Superior temporal gyrus (tissue), 1 donor: ENCODE measurements around the gene DHRSX.
"Not testable (repeated sequence)": the region's sequence is repeated elsewhere in the genome, so short reads cannot be mapped to it uniquely, and the experiment has no call there.

Source experiments
- DNase-seq: peaks from one replicate; pipeline ENCODE4 v3.0.0-alpha.2; 2016; ENCODE audit errors: extremely low spot score

DHRSX gene

GRCh38 chrX:2474963-2475726 lies 25.6 kb downstream of the DHRSX start:
- DNase-seq: no peak

DNA sequence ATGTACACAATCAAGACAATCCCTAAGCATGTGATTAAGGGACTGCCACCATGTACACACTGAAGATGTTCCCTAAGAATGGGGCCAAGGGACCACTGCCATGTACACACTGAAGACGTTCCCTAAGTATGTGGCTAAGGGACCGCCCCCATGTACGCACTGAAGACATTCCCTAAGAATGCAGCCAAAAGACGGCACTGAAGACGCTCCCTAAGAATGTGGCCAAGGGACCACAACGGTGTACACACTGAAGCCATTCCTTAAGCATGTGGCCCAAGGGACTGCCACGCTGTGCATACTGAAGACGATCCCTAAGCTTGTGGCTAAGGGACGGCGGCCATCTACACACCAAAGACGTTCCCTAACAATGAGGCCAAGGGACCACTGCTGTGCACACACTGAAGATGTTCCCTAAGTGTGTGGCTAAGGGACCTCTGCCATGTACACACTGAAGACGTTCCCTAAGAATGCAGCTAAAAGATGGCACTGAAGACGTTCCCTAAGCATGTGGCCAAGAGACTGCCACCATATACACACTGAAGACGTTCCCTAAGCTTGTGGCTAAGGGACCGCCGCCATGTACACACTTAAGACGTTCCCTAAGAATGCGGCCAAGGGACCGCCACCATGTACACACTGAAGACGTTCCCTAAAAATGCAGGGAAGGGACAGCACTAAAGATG lies 26.4 kb downstream of the DHRSX start:
- DNase-seq: no peak

- DNase-seq: not testable (repeated sequence)
Measured at GRCh38 chrX:2473064-2473463, 27.7 kb downstream of the DHRSX start.

DNA sequence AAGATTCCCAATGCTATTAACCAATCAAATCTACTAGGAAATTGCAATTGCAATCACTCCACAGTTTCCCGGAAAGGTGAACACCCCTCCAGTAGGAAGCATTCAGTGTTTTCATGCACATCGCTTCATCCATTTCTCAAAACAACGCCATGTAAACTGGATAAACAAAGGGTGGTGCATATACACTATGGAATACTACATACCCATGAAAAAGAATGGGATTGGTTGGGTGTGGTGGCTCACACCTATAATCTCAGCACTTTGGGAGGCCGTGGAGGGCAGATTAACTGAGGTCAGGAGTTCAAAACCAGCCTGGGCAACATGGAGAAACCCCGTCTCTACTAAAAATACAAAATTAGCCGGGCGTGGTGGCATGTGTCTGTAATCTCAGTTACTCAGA lies 29.1 kb downstream of the DHRSX start:
- DNase-seq: no peak

- not testable (repeated sequence) for DNase-seq
Measured at GRCh38 chrX:2471126-2471525, 29.6 kb downstream of the DHRSX start.

- not testable (repeated sequence) for DNase-seq
Measured at GRCh38 chrX:2469852-2470251, 30.9 kb downstream of the DHRSX start.

- DNase-seq: no peak
Measured at GRCh38 chrX:2469196-2469685, 31.5 kb downstream of the DHRSX start.

DNA sequence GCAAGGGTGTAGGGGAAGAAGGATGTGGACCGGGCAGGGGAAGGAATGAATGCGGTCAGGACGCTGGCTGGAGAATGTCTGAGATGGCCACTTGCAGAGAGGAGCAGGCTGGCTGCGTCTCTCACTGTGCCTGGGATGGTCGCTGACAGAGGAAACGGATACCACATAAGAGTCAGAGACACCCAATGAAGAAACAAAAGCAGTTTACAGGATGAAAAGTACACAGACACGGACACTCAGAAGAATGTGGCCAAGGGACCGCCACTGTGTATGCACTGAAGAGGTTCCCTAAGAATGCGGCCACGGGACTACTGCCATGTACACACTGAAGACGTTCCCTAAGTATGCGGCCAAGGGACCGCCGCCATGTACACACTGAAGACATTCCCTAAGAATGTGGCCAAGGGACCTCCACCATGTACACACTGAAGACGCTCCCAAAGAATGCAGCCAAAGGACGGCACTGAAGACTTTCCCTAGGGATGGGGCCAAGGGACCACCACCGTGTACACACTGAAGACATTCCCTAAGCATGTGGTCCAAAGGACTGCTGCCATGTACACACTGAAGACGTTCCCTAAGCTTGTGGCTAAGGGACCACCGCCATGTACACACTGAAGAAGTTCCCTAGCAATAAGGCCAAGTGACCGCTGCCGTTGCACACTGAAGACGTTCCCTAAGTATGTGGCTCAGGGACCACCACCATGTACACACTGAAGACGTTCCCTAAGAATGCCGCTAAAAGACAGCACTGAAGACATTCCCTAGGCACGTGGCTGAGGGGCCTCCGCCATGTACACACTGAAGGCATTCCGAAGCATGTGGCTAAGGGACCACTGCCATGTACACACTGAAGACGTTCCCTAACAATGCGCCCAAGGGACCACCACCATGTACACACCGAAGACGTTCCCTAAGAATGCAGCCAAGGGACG lies 32.2 kb downstream of the DHRSX start:
- no peak for DNase-seq

GRCh38 chrX:2466876-2467656 lies 33.7 kb downstream of the DHRSX start:
- DNase-seq: no peak

GRCh38 chrX:2464677-2465166 lies 36.1 kb downstream of the DHRSX start:
- no peak for DNase-seq

DNA sequence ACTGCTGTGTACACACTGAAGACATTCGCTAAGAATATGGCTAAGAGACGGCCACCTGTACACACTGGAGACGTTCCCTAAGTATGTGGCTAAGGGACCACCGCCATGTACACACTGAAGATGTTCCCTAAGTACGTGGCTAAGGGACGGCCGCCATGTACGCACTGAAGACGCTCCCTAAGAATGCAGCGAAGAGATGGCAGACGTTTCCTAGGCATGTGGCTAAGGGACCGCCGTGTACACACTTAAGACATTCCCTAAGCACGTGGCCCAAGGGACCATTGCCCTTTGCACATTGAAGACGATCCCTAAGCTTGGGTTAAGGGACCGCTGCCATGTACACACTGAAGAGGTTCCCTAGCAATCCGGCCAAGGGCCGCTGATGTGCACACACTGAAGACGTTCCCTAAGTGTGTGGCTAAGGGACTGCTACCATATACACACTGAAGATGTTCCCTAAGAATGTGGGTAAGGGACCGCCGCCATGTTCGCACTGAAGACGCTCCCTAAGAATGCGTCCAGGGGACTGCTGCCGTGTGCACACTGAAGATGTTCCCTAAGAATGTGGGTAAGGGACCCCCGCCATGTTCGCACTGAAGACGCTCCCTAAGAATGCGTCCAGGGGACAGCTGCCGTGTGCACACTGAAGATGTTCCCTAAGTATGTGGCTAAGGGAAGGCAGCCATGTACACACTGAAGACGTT lies 36.7 kb downstream of the DHRSX start:
- DNase-seq: no peak

GRCh38 chrX:2463481-2463880 lies 37.3 kb downstream of the DHRSX start:
- DNase-seq: not testable (repeated sequence)

DNA sequence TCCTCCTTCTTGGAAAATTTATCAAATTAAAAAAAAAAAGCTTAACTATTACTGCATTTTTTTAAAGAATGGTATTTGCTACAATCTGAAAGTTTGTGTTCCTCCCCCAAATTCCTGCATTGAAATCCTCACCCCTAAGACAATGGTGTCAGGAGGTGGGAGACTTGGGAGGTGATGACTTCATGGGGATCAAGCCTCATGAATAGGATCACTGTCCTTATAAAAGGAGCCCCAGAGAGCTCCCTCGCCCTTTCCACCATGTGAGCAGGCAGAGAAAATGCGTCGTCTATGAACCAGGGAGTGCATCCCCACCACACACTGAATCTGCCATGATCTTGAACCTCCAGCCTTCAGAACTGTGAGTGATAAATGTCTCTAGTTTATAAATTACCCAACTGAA lies 38.0 kb downstream of the DHRSX start:
- no peak for DNase-seq

- peak; percentile 10 for DNase-seq
Measured at GRCh38 chrX:2462074-2462473, 38.7 kb downstream of the DHRSX start.

DNA sequence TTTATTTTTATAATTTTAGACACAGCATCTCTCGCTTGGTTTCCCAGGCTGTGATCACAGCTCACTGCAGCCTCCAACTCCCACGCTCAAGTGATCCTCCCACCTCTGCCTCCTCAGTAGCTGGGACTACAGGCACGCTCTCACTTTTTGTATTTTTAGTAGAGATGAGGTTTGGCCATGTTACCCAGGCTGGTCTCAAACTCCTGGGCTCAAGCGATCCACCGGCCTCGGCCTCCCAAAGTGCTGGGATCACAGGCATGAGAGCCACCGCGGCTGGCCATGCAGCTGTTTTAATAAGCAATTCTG lies 39.1 kb downstream of the DHRSX start:
- no peak for DNase-seq

GRCh38 chrX:2460821-2461710 lies 39.7 kb downstream of the DHRSX start:
- not testable (repeated sequence) for DNase-seq

GRCh38 chrX:2460048-2460447 lies 40.7 kb downstream of the DHRSX start:
- not testable (repeated sequence) for DNase-seq

GRCh38 chrX:2458309-2458708 lies 42.5 kb downstream of the DHRSX start:
- DNase-seq: no peak

DNA sequence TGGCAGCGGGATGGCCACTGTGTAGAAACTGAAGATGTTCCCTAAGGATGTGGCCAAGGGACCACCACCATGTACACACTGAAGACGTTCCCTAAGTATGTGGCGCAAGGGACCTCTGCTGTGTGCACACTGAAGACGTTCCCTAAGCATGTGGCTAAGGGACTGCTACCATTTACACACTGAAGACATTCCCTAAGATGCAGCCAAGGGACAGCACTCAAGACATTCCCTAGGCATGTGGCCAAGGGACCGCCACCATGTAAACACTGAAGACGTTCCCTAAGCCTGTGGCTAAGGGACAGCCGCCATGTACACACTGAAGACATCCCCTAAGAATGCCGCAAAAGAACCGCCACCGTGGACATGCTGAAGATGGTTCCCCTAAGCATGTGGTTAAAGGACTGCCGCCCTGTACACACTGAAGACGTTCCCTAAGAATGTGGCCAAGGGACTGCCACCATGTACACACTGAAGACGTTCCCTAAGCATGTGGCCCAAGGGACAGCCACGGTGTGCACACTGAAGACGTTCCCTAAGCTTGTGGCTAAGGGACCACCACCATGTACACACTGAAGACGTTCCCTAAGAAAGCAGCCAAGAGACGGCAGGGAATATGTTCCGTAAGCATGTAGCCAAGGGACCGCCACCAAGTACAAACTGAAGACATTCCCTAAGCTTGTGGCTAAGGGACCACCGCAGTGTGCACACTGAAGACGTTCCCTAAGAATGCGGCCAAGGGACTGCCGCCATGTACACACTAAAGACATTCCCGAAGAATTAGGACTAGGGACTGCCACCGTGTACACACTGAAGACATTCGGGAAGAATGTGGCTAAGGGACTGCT lies 43.3 kb downstream of the DHRSX start:
- no peak for DNase-seq
